ENCODE measurements around the gene ARHGEF17. TPM values are rescaled to one million over a fixed set of nuclear protein-coding genes. Genes with fewer than 3 reads are reported as not detected.
A peak's percentile ranks its signal among the peaks of the same experiment; 100 is the strongest.

ARHGEF17 gene
- total RNA-seq, 1 donor from 2014 or later, result 104 TPM

- H3K9me3 Mint-ChIP-seq (ENCODE audit: unreplicated experiment), result no peaks in the 10 kb centered on the region
- H3K36me3 Mint-ChIP-seq (ENCODE audit: unreplicated experiment), result peaks cover 3% of the 10 kb centered on the region
- TF ChIP-seq CTCF (IDR thresholded peaks at IDR 0.05), result no peak
- no peaks in the 10 kb centered on the region for H3K27me3 Mint-ChIP-seq (ENCODE audit: unreplicated experiment)
- no peak overlapping the region for H3K4me3 Mint-ChIP-seq (ENCODE audit: unreplicated experiment)
- no peak overlapping the region for H3K27ac Mint-ChIP-seq (ENCODE audit: unreplicated experiment)
- no peak for DNase-seq (ENCODE audit: extremely low spot score, unreplicated experiment)
- peaks cover 26% of the 10 kb centered on the region for H3K4me1 Mint-ChIP-seq (ENCODE audit: unreplicated experiment)
Measured at GRCh38 chr11:73347067-73347466, 39.0 kb downstream of the ARHGEF17 start.

- Mint-ChIP-seq H3K36me3 (ENCODE audit: unreplicated experiment) (peaks cover 10% of the 10 kb centered on the region), H3K27ac (ENCODE audit: unreplicated experiment) (no peak overlapping the region), H3K27me3 (ENCODE audit: unreplicated experiment) (no peaks in the 10 kb centered on the region), H3K4me1 (ENCODE audit: unreplicated experiment) (peaks cover 16% of the 10 kb centered on the region), H3K9me3 (ENCODE audit: unreplicated experiment) (no peaks in the 10 kb centered on the region), H3K4me3 (ENCODE audit: unreplicated experiment) (no peak overlapping the region)
- no peak for TF ChIP-seq CTCF (IDR thresholded peaks at IDR 0.05)
- no peak for DNase-seq (ENCODE audit: extremely low spot score, unreplicated experiment)
Measured at GRCh38 chr11:73348838-73349237, 40.8 kb downstream of the ARHGEF17 start.

- Mint-ChIP-seq H3K36me3 (ENCODE audit: unreplicated experiment) (peaks cover 10% of the 10 kb centered on the region), H3K9me3 (ENCODE audit: unreplicated experiment) (no peaks in the 10 kb centered on the region), H3K4me3 (ENCODE audit: unreplicated experiment) (no peak overlapping the region), H3K4me1 (ENCODE audit: unreplicated experiment) (peaks cover 13% of the 10 kb centered on the region), H3K27me3 (ENCODE audit: unreplicated experiment) (no peaks in the 10 kb centered on the region), H3K27ac (ENCODE audit: unreplicated experiment) (no peak overlapping the region)
- DNase-seq (ENCODE audit: extremely low spot score, unreplicated experiment), result no peak
- no peak for TF ChIP-seq CTCF (IDR thresholded peaks at IDR 0.05)
Measured at GRCh38 chr11:73349633-73350032, 41.6 kb downstream of the ARHGEF17 start.

GRCh38 chr11:73350908-73351636, 43.0 kb downstream of the ARHGEF17 start:
- Mint-ChIP-seq H3K27me3 (ENCODE audit: unreplicated experiment) (no peaks in the 10 kb centered on the region), H3K27ac (ENCODE audit: unreplicated experiment) (peak overlapping the region; percentile 40)
- peak; percentile 97 for TF ChIP-seq CTCF (IDR thresholded peaks at IDR 0.05)

GRCh38 chr11:73353422-73353821, 45.3 kb downstream of the ARHGEF17 start:
- Mint-ChIP-seq H3K27me3 (ENCODE audit: unreplicated experiment) (no peaks in the 10 kb centered on the region), H3K27ac (ENCODE audit: unreplicated experiment) (no peak overlapping the region), H3K36me3 (ENCODE audit: unreplicated experiment) (peaks cover 22% of the 10 kb centered on the region), H3K9me3 (ENCODE audit: unreplicated experiment) (no peaks in the 10 kb centered on the region), H3K4me3 (ENCODE audit: unreplicated experiment) (no peak overlapping the region), H3K4me1 (ENCODE audit: unreplicated experiment) (peaks cover 10% of the 10 kb centered on the region)
- no peak for TF ChIP-seq CTCF (IDR thresholded peaks at IDR 0.05)
- no peak for DNase-seq (ENCODE audit: extremely low spot score, unreplicated experiment)

More at GRCh38 chr11:73350908-73351636, 43.0 kb downstream of the ARHGEF17 start:
- no peaks in the 10 kb centered on the region for H3K9me3 Mint-ChIP-seq (ENCODE audit: unreplicated experiment)
- DNase-seq (ENCODE audit: extremely low spot score, unreplicated experiment), result no peak
- peaks cover 10% of the 10 kb centered on the region for H3K4me1 Mint-ChIP-seq (ENCODE audit: unreplicated experiment)
- H3K4me3 Mint-ChIP-seq (ENCODE audit: unreplicated experiment), result no peak overlapping the region
- H3K36me3 Mint-ChIP-seq (ENCODE audit: unreplicated experiment), result peaks cover 14% of the 10 kb centered on the region
